D721Med (cell line): ENCODE results near the gene LRP1B.
A peak's percentile ranks its signal among the peaks of the same experiment; 100 is the strongest.

Experiments
- DNase-seq: peaks from one replicate; pipeline ENCODE4 v3.0.0; 2011; ENCODE audit warnings: low spot score; ENCODE audit not compliant: insufficient read length
- FAIRE-seq: peaks from 2 replicates; lab custom pipeline; 2011; peaks lifted over from hg19 to GRCh38; lab: Jason Lieb, UNC
- CTCF ChIP-seq: IDR thresholded peaks from 2 replicates; pipeline ENCODE4 v1.5.1; 2012; ENCODE audit warnings: mild to moderate bottlenecking, control low read depth; ENCODE audit not compliant: insufficient read depth; ENCODE audit errors: missing control alignments

The LRP1B gene

GRCh38 chr2:141393214-141393545, 737.6 kb downstream of the LRP1B start:
- no peak for TF ChIP-seq CTCF
- FAIRE-seq (peak; percentile 11), DNase-seq (no peak)

- no peak for TF ChIP-seq CTCF
- DNase-seq (no peak), FAIRE-seq (no peak)
Observed at GRCh38 chr2:141392517-141393213, 738.2 kb downstream of the LRP1B start.

GRCh38 chr2:141386168-141386567, 744.6 kb downstream of the LRP1B start:
- DNase-seq, result no peak
- FAIRE-seq, result no peak
- no peak for TF ChIP-seq CTCF

- FAIRE-seq (no peak), DNase-seq (no peak)
- TF ChIP-seq CTCF, result no peak
Observed at GRCh38 chr2:141384676-141385075, 746.1 kb downstream of the LRP1B start.

GRCh38 chr2:141381946-141382345, 748.9 kb downstream of the LRP1B start:
- FAIRE-seq, result no peak
- TF ChIP-seq CTCF, result no peak
- no peak for DNase-seq

- TF ChIP-seq CTCF, result no peak
- DNase-seq (no peak), FAIRE-seq (no peak)
Observed at GRCh38 chr2:141380008-141380979, 750.5 kb downstream of the LRP1B start.
